Prostate gland (tissue), 2 donors: ENCODE measurements around the gene CUL7. TPM values are rescaled to one million over a fixed set of nuclear protein-coding genes. Genes with fewer than 3 reads are reported as not detected.
A peak's percentile ranks its signal among the peaks of the same experiment; 100 is the strongest.

Experiments
- DNase-seq: peaks from one replicate; pipeline ENCODE4 v3.0.0-alpha.2; 2019; ENCODE audit warnings: low spot score
- H3K27ac ChIP-seq, 2 donors: fragments of 200-600 bp; sonication (generic); 2 replicates each; pipeline ENCODE4 v1.5.1; 2017 to 2019
- H3K27me3 ChIP-seq: fragments of 200-600 bp; sonication (generic); replicated peaks from 2 replicates; pipeline ENCODE4 v1.5.1; 2019; ENCODE audit not compliant: insufficient read depth
- H3K36me3 ChIP-seq, 2 donors: fragments of 200-600 bp; sonication (generic); 1 replicate in 1 of 2; 2 replicates in 1 of 2; pipeline versions ENCODE4 v1.5.1 to v1.8.1; 2017 to 2019
- H3K4me1 ChIP-seq: fragments of 200-600 bp; sonication (generic); replicated peaks from 2 replicates; pipeline ENCODE4 v1.5.1; 2019
- H3K4me3 ChIP-seq, 2 donors: fragments of 200-600 bp; sonication (generic); 2 replicates each; pipeline ENCODE4 v1.5.1; 2017 to 2019
- H3K9me3 ChIP-seq: fragments of 200-600 bp; sonication (generic); 2 replicates; pipeline ENCODE4 v1.5.1; 2017
- POLR2A ChIP-seq: fragments of 450-650 bp; IDR thresholded peaks from one replicate; pipeline ENCODE4 v1.6.1; 2016; ENCODE audit warnings: antibody characterized with exemption, mild to moderate bottlenecking
- POLR2AphosphoS5 ChIP-seq: sonication (generic); formaldehyde crosslinking; IDR thresholded peaks from one replicate; pipeline ENCODE4 v1.6.1; 2017; ENCODE audit warnings: antibody characterized with exemption
- WGBS: methylation state at CpG from one replicate; pipeline ENCODE4 v1.1.5; 2018; 5-methylcytosine and 5-hydroxymethylcytosine counted together
- intact Hi-C: fragments of 100-400 bp; cut with DNase I; formaldehyde crosslinking; loops from one replicate; pipeline ENCODE4 v1.14.2; 2022
- total RNA-seq, 2 donors: library from RNA; depleted of rRNA; stranded (reverse); fragments of >200 nt; gene quantifications; one replicate each; pipeline ENCODE4 v1.1.0, GENCODE V29; 2016
- TF ChIP-seq, protein P1 (sequence below), 4 experiments: fragments of 200-600 bp in 2 of 4; fragments of 450-650 bp in 2 of 4; sonication (generic) in 2 of 4; IDR thresholded peaks; 1 replicate in 3 of 4; 2 replicates in 1 of 4; pipeline ENCODE4 v1.5.1; 2016 to 2019; ENCODE audit warnings: antibody characterized with exemption in 4 of 4, mild to moderate bottlenecking in 2 of 4, moderate library complexity in 2 of 4

Gene CUL7
- total RNA-seq, 2 donors from 2014 or later: 18.6 to 30.4 TPM

GRCh38 chr6:43070028-43070632, 16.5 kb upstream of the CUL7 start:
- WGBS: 54% methylated on average over 6 of the region's 6 CpGs
- intact Hi-C loops: no loop called here

DNA sequence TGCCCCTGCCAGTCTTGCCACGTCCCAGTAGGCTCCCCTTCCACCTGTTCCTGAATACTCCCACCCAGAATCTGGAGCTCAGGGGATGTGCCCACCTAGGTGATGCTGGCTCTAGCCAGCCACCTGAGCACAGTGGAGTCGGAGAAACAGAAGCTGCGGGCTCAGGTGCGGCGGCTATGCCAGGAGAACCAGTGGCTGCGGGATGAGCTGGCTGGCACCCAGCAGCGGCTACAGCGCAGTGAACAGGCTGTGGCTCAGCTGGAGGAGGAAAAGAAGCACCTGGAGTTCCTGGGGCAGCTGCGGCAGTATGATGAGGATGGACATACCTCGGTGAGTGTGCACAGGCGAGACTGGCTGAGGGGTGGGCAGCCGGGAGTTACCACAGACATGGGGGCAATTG, 9.2 kb upstream of the CUL7 start:
- intact Hi-C loops: loop anchor here (10.0 kb wide), 1 partner anchor 48 kb away; the partner anchor contains the start of genes KLHDC3 and MEA1
- WGBS: 96% methylated on average over 12 of the region's 12 CpGs
- peaks cover 4 to 9% of the 10 kb centered on the region in 2 donors for H3K36me3 ChIP-seq

More at GRCh38 chr6:43070028-43070632, 16.5 kb upstream of the CUL7 start:
- Histone ChIP-seq H3K4me3 (no peak overlapping the region), H3K27me3 (no peaks in the 10 kb centered on the region), H3K27ac (no peak overlapping the region), H3K36me3 (peaks cover 4 to 9% of the 10 kb centered on the region in 2 donors), H3K4me1 (no peaks in the 10 kb centered on the region), H3K9me3 (no peaks in the 10 kb centered on the region)
- DNase-seq: no peak
- TF ChIP-seq POLR2AphosphoS5 (no peak), POLR2A (no peak)
- TF ChIP-seq, protein P1, sequence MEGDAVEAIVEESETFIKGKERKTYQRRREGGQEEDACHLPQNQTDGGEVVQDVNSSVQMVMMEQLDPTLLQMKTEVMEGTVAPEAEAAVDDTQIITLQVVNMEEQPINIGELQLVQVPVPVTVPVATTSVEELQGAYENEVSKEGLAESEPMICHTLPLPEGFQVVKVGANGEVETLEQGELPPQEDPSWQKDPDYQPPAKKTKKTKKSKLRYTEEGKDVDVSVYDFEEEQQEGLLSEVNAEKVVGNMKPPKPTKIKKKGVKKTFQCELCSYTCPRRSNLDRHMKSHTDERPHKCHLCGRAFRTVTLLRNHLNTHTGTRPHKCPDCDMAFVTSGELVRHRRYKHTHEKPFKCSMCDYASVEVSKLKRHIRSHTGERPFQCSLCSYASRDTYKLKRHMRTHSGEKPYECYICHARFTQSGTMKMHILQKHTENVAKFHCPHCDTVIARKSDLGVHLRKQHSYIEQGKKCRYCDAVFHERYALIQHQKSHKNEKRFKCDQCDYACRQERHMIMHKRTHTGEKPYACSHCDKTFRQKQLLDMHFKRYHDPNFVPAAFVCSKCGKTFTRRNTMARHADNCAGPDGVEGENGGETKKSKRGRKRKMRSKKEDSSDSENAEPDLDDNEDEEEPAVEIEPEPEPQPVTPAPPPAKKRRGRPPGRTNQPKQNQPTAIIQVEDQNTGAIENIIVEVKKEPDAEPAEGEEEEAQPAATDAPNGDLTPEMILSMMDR (IDR thresholded peaks at IDR 0.05): peak; percentile 10 to 49 (median 38)

GRCh38 chr6:43061861-43062260, 8.2 kb upstream of the CUL7 start:
- Histone ChIP-seq H3K4me3 (no peak overlapping the region), H3K27ac (no peak overlapping the region), H3K9me3 (no peaks in the 10 kb centered on the region), H3K4me1 (peaks cover 16% of the 10 kb centered on the region), H3K36me3 (peaks cover 4 to 9% of the 10 kb centered on the region in 2 donors), H3K27me3 (no peaks in the 10 kb centered on the region)
- TF ChIP-seq POLR2A (no peak), POLR2AphosphoS5 (no peak)
- TF ChIP-seq, protein P1 (IDR thresholded peaks at IDR 0.05): no peak
- intact Hi-C loops: loop anchor here (10.0 kb wide), 1 partner anchor 47 kb away; the partner anchor contains the start of genes KLHDC3 and MEA1
- DNase-seq: no peak
- WGBS: 64% methylated on average over 2 of the region's 2 CpGs

More for the DNA sequence above, 9.2 kb upstream of the CUL7 start:
- DNase-seq: no peak
- Histone ChIP-seq H3K27me3 (no peaks in the 10 kb centered on the region), H3K4me3 (no peak overlapping the region), H3K9me3 (no peaks in the 10 kb centered on the region), H3K4me1 (peaks cover 14% of the 10 kb centered on the region), H3K27ac (no peak overlapping the region)
- no peak for TF ChIP-seq POLR2A
- TF ChIP-seq, protein P1 (IDR thresholded peaks at IDR 0.05): no peak
- no peak for TF ChIP-seq POLR2AphosphoS5

- Histone ChIP-seq H3K36me3 (peaks cover 4 to 6% of the 10 kb centered on the region in 2 donors), H3K27ac (peak overlapping the region; percentile 92), H3K4me3 (peak overlapping the region in 1 of 2 donors; percentile 91), H3K27me3 (no peaks in the 10 kb centered on the region), H3K9me3 (no peaks in the 10 kb centered on the region), H3K4me1 (peaks cover 16% of the 10 kb centered on the region)
- TF ChIP-seq, protein P1 (IDR thresholded peaks at IDR 0.05): no peak
- TF ChIP-seq POLR2AphosphoS5: no peak
- TF ChIP-seq POLR2A: no peak
- WGBS: 79% methylated on average over 12 of the region's 12 CpGs
- intact Hi-C loops: loop anchor here (10.0 kb wide), 1 partner anchor 46 kb away; the partner anchor contains the start of genes KLHDC3 and MEA1
- DNase-seq: no peak
Observed at GRCh38 chr6:43060755-43061633, 7.3 kb upstream of the CUL7 start.
